Tibial nerve (tissue), 4 donors: ENCODE data around the gene TRUB1.

Experiments
- CTCF ChIP-seq, 5 experiments: fragments of 200-600 bp in 3 of 5; fragments of 450-650 bp in 2 of 5; sonication (generic) in 3 of 5; IDR thresholded peaks; one replicate each; pipeline ENCODE4 v1.5.1; 2016 to 2019; ENCODE audit warnings: antibody characterized with exemption in 5 of 5, mild to moderate bottlenecking in 3 of 5, moderate library complexity in 2 of 5
- EP300 ChIP-seq, 2 donors: sonication (generic); formaldehyde crosslinking; IDR thresholded peaks; one replicate each; pipeline ENCODE4 v1.6.1; 2017; ENCODE audit warnings: antibody characterized with exemption in 2 of 2, mild to moderate bottlenecking in 1 of 2
- POLR2A ChIP-seq, 2 donors: fragments of 450-650 bp; IDR thresholded peaks; one replicate each; pipeline ENCODE4 v1.6.1; 2017; ENCODE audit warnings: antibody characterized with exemption in 2 of 2, mild to moderate bottlenecking in 2 of 2, moderate library complexity in 2 of 2

GRCh38 chr10:114957673-114958072 is 19.7 kb downstream of the TRUB1 start:
- TF ChIP-seq EP300 (IDR thresholded peaks at IDR 0.05): no peak
- TF ChIP-seq CTCF (IDR thresholded peaks at IDR 0.05): no peak
- TF ChIP-seq POLR2A (IDR thresholded peaks at IDR 0.05): no peak
